Nephron progenitor cell (in vitro differentiated cells): ENCODE measurements around the gene TMEM132C.

ENCODE experiments used
- DNase-seq: peaks from one replicate; pipeline ENCODE4 v3.0.0; 2021
- H3K27ac Mint-ChIP-seq: 2 replicates; pipeline ENCODE4 v1.8.0; 2021; ENCODE audit warnings: mild to moderate bottlenecking, moderate library complexity, mixed read lengths
- H3K27me3 Mint-ChIP-seq: 2 replicates; pipeline ENCODE4 v1.8.0; 2021; ENCODE audit warnings: mild to moderate bottlenecking, low read depth, mixed read lengths; ENCODE audit not compliant: poor library complexity
- H3K36me3 Mint-ChIP-seq: 2 replicates; pipeline ENCODE4 v1.8.0; 2021; ENCODE audit warnings: low read depth, mixed read lengths
- H3K4me1 Mint-ChIP-seq: 2 replicates; pipeline ENCODE4 v1.8.0; 2021; ENCODE audit warnings: mixed read lengths
- H3K4me3 Mint-ChIP-seq: 2 replicates; pipeline ENCODE4 v1.8.0; 2021; ENCODE audit warnings: mild to moderate bottlenecking, moderate library complexity, mixed read lengths
- H3K9me3 Mint-ChIP-seq: 2 replicates; pipeline ENCODE4 v1.8.0; 2021; ENCODE audit warnings: mild to moderate bottlenecking, moderate library complexity, mixed read lengths
- TF ChIP-seq, protein P1 (sequence below): fragments of 200-600 bp; sonication (generic); IDR thresholded peaks from 2 replicates; pipeline ENCODE4 v1.5.0; 2021; ENCODE audit warnings: antibody characterized with exemption

Gene TMEM132C

DNA sequence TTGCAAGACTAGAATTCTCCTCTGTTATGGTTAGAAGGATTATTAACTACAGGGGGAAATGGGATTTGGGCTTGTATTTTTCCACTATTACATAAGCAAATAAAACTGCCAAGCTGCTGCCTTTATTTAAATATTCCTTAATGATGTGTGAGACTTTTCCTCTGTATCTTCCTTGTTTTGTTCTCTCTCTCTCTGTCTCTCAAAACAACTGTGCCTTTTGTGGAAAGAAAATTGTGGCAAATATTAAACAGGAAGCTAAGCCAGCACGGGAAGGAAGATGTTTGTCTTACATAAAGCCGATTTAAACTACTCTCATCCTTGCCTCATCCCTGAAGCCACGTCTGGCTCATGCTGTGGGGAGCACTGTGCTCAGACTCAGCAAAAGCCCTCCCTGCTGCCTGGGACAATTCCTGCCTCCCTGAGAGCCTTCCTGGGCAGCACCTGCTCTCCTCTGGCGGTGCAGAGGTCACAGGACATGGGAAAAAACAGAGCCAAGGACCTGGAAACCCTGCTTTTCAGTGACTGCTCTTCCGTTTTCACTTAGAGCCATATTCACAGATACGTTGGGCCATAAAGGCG, 319.6 kb downstream of the TMEM132C start:
- H3K4me1 Mint-ChIP-seq: peaks cover 6% of the 10 kb centered on the region
- TF ChIP-seq, protein P1, sequence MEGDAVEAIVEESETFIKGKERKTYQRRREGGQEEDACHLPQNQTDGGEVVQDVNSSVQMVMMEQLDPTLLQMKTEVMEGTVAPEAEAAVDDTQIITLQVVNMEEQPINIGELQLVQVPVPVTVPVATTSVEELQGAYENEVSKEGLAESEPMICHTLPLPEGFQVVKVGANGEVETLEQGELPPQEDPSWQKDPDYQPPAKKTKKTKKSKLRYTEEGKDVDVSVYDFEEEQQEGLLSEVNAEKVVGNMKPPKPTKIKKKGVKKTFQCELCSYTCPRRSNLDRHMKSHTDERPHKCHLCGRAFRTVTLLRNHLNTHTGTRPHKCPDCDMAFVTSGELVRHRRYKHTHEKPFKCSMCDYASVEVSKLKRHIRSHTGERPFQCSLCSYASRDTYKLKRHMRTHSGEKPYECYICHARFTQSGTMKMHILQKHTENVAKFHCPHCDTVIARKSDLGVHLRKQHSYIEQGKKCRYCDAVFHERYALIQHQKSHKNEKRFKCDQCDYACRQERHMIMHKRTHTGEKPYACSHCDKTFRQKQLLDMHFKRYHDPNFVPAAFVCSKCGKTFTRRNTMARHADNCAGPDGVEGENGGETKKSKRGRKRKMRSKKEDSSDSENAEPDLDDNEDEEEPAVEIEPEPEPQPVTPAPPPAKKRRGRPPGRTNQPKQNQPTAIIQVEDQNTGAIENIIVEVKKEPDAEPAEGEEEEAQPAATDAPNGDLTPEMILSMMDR: no peak
- H3K27ac Mint-ChIP-seq: no peak overlapping the region
- H3K27me3 Mint-ChIP-seq: no peaks in the 10 kb centered on the region
- H3K9me3 Mint-ChIP-seq: peaks cover 10% of the 10 kb centered on the region
- H3K4me3 Mint-ChIP-seq: no peak overlapping the region
- peaks cover 39% of the 10 kb centered on the region for H3K36me3 Mint-ChIP-seq
- DNase-seq: no peak

- H3K4me3 Mint-ChIP-seq: no peak overlapping the region
- peaks cover under 1% of the 10 kb centered on the region for H3K9me3 Mint-ChIP-seq
- DNase-seq: no peak
- peak overlapping the region; percentile 20 for H3K27ac Mint-ChIP-seq
- H3K27me3 Mint-ChIP-seq: no peaks in the 10 kb centered on the region
- peaks cover 25% of the 10 kb centered on the region for H3K36me3 Mint-ChIP-seq
- peaks cover 16% of the 10 kb centered on the region for H3K4me1 Mint-ChIP-seq
- TF ChIP-seq, protein P1: no peak
Observed at GRCh38 chr12:128587918-128588317, 320.9 kb downstream of the TMEM132C start.

DNA sequence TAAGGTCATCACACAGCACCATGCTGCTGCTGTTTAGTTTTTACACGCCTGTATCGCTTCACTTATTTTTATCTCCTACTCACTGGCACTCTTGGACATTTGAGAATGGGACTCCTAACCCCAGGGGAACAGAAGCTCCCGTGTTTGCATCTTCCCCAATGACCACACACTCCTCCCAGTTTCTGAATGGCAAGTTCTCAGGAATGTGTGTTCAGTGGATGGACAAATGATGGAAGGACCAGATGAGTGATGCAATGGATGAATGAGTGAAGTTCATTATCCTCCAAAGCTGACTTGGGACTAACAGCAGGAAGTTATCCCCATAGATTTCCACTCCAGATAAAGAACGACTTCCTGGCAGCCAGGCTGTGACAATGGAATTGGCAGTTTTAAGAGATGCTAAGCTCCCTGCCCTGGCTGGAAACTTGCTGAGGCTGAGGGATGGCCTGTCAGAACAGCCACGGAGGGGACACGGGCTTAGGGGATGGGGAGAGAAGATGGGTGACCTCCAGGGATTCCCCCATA, 325.3 kb downstream of the TMEM132C start:
- no peak for DNase-seq
- Mint-ChIP-seq H3K36me3 (peaks cover 6% of the 10 kb centered on the region), H3K27me3 (no peaks in the 10 kb centered on the region), H3K27ac (peak overlapping the region; percentile 24), H3K4me3 (no peak overlapping the region), H3K4me1 (peaks cover 35% of the 10 kb centered on the region), H3K9me3 (no peaks in the 10 kb centered on the region)
- TF ChIP-seq, protein P1: no peak

DNA sequence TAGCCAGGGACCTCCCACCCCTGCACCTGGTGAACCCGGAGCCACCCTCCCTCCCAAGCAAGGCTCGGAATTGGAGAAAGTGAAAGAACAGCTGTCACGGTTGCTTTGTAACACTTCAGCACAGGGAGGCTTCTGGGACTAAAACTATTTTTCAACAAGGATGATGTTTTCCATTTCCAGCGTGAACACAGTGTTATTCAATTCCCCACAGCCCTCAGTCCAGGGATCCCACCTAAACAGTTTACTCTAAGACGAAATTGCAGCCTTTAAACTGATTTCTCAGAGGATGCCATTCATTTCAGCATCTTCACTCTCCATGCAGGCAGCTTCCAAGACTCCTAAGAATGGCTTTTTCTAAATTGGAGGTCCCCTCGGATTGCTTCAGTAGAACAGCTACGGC, 327.6 kb downstream of the TMEM132C start:
- peaks cover 35% of the 10 kb centered on the region for H3K4me1 Mint-ChIP-seq
- H3K27ac Mint-ChIP-seq: peak overlapping the region; percentile 69
- H3K9me3 Mint-ChIP-seq: no peaks in the 10 kb centered on the region
- H3K4me3 Mint-ChIP-seq: no peak overlapping the region
- no peak for DNase-seq
- H3K27me3 Mint-ChIP-seq: no peaks in the 10 kb centered on the region
- H3K36me3 Mint-ChIP-seq: peaks cover 17% of the 10 kb centered on the region
- TF ChIP-seq, protein P1: no peak

GRCh38 chr12:128595609-128596008, 328.6 kb downstream of the TMEM132C start:
- no peak overlapping the region for H3K4me3 Mint-ChIP-seq
- H3K27ac Mint-ChIP-seq: no peak overlapping the region
- no peaks in the 10 kb centered on the region for H3K9me3 Mint-ChIP-seq
- no peak for DNase-seq
- TF ChIP-seq, protein P1: no peak
- H3K27me3 Mint-ChIP-seq: no peaks in the 10 kb centered on the region
- H3K4me1 Mint-ChIP-seq: peaks cover 35% of the 10 kb centered on the region
- H3K36me3 Mint-ChIP-seq: peaks cover 17% of the 10 kb centered on the region

DNA sequence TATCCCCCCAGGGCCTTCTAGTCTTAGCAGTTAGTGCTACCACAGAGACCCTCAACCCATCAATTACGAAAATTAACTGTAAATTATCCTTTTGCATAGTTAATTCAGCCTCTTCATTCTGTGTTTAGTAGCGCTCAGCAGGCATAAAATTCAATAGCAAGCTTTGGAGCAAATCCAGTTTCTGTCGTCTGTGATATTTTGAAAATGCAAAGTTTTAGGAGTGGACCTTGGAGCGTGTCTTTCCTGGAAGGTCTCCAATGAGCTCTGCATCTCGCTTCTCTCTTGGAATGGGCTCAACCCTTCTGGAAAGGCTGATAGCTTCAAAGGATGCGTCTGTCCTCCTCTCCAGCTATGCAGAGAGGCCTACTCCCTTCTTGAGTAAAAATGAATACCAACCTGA, 333.9 kb downstream of the TMEM132C start:
- H3K27me3 Mint-ChIP-seq: no peaks in the 10 kb centered on the region
- no peak for DNase-seq
- H3K4me3 Mint-ChIP-seq: no peak overlapping the region
- TF ChIP-seq, protein P1: no peak
- H3K9me3 Mint-ChIP-seq: no peaks in the 10 kb centered on the region
- H3K36me3 Mint-ChIP-seq: peaks cover 24% of the 10 kb centered on the region
- no peaks in the 10 kb centered on the region for H3K4me1 Mint-ChIP-seq
- H3K27ac Mint-ChIP-seq: no peak overlapping the region
